ENCODE data around the gene PLP1.
"Not testable (repeated sequence)": the region's sequence is repeated elsewhere in the genome, so short reads cannot be mapped to it uniquely, and the experiment has no call there.

The PLP1 gene

DNA sequence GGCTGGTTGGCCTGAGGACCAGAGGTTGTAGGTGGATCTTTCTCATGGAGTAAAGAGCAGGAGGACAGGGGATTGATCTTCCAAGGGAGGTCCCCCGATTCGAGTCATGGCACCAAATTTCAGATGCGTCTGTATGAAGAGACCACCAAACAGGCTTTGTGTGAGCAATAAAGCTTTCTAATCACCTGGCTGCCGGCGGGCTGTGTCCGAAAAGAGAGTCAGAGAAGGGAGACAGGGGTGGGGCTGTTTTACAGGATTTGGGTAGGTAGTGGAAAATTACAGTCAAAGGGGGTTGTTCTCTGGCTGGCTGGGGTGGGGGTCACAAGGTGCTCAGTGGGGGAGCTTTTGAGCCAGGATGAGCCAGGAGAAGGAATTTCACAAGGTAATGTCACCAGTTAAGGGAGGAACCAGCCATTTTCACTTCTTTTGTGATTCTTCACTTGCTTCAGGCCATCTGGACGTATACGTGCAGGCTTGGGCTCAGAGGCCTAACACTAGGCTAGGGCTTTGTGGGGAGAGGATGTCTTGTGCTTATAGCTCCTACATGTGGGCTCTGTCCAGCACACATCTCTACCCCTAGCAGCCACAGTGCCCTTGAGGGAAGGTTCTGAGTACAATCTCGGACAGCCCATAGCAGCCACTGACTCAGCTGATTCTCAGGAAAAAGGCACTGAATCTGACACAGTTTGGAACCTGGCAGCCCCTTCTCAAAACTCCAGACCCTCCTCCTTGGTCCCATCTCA lies 9.7 kb upstream of the PLP1 start:
- H3K9me3 Mint-ChIP-seq, H3K4me1 Mint-ChIP-seq, H3K36me3 Mint-ChIP-seq, H3K4me3 Mint-ChIP-seq, H3K27ac Mint-ChIP-seq, H3K27me3 Mint-ChIP-seq: not testable (repeated sequence)

DNA sequence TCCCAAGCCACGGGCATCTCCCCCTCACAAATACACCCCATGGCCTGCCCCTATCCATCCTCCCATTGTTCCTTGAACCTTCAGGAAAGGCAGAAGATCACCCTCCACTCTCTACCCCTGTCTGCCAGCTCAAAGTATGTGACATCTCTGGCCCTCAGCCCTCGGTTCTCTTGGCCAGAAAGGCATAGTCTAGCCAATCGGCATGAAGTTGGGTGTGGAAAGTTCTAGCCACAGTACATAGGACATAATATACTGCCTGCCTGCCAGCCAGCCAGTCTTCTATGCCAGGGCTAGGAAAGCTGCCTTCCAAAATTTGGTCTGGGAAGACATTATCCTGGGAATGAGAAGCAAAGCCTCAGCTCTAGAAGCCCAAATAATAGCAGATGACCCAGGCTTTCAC lies 3.2 kb upstream of the PLP1 start:
- H3K9me3 Mint-ChIP-seq = no peaks in the 10 kb centered on the region
- H3K27me3 Mint-ChIP-seq = no peaks in the 10 kb centered on the region
- no peaks in the 10 kb centered on the region for H3K4me1 Mint-ChIP-seq
- no peaks in the 10 kb centered on the region for H3K36me3 Mint-ChIP-seq
- H3K27ac Mint-ChIP-seq = no peak overlapping the region
- no peak overlapping the region for H3K4me3 Mint-ChIP-seq

DNA sequence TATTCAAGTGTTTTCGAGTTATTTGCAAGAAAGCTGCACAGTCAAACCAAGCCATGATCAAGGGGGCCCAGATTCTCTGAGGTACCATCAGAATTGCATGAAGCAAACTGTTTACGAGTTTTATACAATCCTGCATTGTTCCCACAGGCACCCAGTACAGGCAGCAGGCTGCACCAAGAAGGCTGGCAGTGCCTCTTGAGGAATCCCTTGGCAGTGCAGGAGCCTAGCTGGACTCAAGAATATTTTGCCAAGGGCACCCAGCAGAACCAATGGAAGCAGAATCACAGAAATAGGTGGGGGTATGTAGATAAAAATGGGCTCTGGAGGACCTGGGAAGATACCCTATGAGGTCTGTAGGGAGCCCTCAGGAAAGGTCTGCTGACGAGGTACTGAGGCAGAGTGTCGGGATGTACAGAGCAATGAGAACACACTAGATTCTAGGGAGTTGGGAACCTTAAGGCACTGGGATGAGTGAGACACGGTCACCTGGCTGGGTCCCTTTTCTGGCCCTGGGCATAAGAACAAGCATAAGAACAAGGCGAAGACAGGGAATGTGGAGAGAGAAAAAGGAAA lies 2.5 kb upstream of the PLP1 start:
- no peaks in the 10 kb centered on the region for H3K27me3 Mint-ChIP-seq
- no peaks in the 10 kb centered on the region for H3K9me3 Mint-ChIP-seq
- H3K4me1 Mint-ChIP-seq = no peaks in the 10 kb centered on the region
- no peaks in the 10 kb centered on the region for H3K36me3 Mint-ChIP-seq
- no peak overlapping the region for H3K27ac Mint-ChIP-seq
- H3K4me3 Mint-ChIP-seq = no peak overlapping the region

DNA sequence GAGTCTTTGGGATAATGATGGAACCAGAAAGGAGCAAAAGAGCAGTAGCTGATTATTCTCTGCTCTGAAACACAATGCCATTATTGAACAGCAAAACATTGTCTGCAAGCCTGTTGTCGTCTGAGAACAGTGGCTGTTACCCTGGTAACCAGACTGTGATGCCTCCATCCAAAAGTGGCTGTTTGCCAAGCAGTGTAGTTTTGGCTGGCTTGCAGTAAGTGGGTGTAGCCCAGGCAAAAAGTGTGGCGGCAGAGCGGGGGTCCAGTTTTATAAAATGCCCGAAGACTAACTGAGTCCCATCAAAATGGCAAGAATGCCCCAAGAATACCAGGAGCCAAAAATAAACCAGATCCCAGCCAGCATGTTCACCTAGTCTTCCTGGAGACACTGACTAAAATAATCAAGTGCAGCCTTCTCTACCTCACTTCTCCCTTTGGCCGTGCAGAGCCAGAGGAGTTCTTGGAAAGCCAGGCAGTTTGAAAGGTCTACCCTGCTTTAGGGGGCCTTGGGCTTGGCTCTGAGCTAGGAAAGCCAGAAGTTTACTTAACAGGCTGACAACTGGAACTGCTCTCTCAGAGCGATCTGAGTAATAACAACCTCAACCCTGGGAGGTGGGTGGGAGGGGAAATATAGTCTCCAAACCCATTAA lies 2.6 kb downstream of the PLP1 start:
- H3K9me3 Mint-ChIP-seq = no peaks in the 10 kb centered on the region
- H3K27me3 Mint-ChIP-seq = no peaks in the 10 kb centered on the region
- no peak overlapping the region for H3K27ac Mint-ChIP-seq
- no peak overlapping the region for H3K4me3 Mint-ChIP-seq
- no peaks in the 10 kb centered on the region for H3K36me3 Mint-ChIP-seq
- H3K4me1 Mint-ChIP-seq = no peaks in the 10 kb centered on the region

DNA sequence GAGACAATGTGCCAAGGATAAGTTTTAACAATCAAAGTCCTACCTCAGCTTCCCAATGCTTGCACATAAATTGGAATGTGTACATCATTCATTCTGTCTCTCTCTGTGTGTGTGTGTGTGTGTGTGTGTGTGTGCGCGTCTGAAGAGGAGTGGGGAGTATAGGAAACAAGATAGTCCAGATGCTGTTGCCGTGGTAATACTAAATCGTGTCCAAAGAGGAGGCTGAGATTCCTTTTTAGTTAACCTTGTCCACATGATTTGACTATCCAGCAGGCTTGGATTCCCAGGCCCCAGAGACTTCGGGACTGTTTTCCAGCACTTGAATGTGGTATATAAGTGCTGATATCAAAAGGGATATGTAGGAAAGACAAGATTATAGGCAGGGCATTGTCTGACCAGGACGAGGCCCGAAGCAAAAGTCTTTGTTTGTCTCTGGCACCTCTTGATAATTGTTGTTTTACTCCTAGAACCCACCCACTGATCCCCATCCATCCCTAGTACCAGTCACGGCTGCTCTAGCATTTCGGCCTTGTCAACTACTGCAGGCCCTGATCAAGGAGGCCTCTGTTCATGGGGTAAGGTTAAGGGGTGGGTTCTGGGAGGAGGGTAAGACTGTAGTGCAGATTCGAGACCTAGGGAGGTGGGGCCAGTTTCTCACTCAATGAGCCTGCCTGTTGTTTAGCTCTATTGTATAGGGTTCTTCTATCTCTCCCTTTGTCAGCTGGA lies 3.9 kb downstream of the PLP1 start:
- H3K27ac Mint-ChIP-seq = no peak overlapping the region
- no peaks in the 10 kb centered on the region for H3K4me1 Mint-ChIP-seq
- no peaks in the 10 kb centered on the region for H3K36me3 Mint-ChIP-seq
- no peaks in the 10 kb centered on the region for H3K27me3 Mint-ChIP-seq
- H3K4me3 Mint-ChIP-seq = no peak overlapping the region
- no peaks in the 10 kb centered on the region for H3K9me3 Mint-ChIP-seq

DNA sequence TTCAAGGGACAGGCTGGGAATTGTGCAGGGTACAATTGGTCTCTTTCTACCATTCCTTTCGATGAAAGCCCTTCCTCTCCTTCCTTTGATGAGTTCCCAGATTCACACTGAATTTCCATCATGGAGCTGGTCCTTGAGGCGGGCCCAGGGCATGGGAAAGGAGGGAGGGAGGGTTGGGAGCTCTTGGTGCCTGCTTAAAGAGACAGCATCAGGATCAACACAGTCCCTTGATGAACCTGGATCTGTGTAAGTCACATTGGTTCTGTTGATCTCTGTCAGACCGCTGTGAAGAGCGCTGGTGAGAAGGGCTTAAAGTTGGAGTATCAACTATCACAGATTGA lies 4.4 kb downstream of the PLP1 start:
- no peaks in the 10 kb centered on the region for H3K36me3 Mint-ChIP-seq
- no peak overlapping the region for H3K27ac Mint-ChIP-seq
- no peaks in the 10 kb centered on the region for H3K27me3 Mint-ChIP-seq
- no peak overlapping the region for H3K4me3 Mint-ChIP-seq
- no peaks in the 10 kb centered on the region for H3K9me3 Mint-ChIP-seq
- no peaks in the 10 kb centered on the region for H3K4me1 Mint-ChIP-seq

DNA sequence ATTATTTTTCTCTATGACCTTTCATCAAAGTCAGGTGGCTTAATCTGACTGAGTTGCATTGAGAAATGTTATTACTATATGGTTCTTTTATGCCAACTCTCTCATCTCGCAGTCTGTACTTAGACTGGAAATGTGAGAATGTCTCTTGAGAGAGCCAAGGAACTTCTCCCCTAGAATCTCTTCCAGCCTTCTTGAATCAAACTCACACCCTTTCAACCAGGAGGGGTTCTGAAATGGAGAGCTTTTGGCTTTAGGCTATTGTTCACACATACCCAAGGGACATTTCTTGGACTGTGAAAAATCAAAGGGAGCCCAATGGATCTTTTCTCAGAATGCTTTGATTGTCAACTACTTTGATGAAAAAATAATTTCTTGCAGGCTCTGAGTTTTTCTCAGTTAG lies 5.1 kb downstream of the PLP1 start:
- Mint-ChIP-seq H3K9me3 (no peaks in the 10 kb centered on the region), H3K36me3 (no peaks in the 10 kb centered on the region), H3K27ac (no peak overlapping the region), H3K4me3 (no peak overlapping the region), H3K27me3 (no peaks in the 10 kb centered on the region), H3K4me1 (no peaks in the 10 kb centered on the region)

DNA sequence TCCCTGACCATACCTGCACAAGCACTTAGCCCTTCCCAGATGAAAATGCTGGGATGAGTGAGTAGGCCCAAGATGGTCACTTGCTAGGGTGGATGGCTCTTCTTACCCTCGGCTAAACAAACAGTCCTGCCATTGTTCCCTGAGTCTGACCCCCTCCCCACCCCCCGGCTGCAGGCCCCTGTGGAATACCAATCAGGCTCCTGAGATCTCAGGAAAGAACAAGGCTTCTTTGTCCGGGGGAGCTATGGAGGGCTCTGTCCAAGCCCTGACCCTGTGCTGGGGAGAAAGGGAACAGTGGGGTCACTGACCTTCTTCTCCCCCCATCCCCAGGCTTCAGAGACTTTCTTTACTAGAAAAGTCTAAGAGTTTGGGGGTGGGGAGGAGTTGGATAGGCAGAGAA lies 6.0 kb downstream of the PLP1 start:
- no peak overlapping the region for H3K27ac Mint-ChIP-seq

DNA sequence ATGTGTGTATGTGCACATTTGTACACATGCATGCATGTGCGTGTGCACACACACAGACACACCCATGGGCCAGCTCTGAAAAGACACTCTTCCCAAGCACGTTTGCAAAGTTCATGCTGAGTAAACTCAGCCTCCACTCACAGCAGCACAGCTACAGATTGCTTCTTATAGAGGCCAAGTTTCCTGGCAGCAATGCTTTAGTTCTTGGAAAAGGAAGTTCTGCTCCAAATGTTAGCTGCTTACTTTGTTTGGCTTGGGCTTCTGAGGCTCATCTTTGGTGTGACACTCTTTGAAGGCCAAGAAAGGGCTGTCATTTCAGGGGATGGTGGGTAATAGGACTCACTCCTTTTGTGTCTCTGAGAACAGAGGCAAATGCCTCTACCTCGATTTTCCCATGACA lies 6.6 kb downstream of the PLP1 start:
- no peak overlapping the region for H3K27ac Mint-ChIP-seq
- no peak overlapping the region for H3K4me3 Mint-ChIP-seq
- H3K4me1 Mint-ChIP-seq = no peaks in the 10 kb centered on the region
- no peaks in the 10 kb centered on the region for H3K9me3 Mint-ChIP-seq
- H3K27me3 Mint-ChIP-seq = no peaks in the 10 kb centered on the region
- H3K36me3 Mint-ChIP-seq = no peaks in the 10 kb centered on the region

More for the DNA sequence above, 6.0 kb downstream of the PLP1 start:
- Mint-ChIP-seq H3K4me3 (no peak overlapping the region), H3K9me3 (no peaks in the 10 kb centered on the region), H3K36me3 (no peaks in the 10 kb centered on the region), H3K4me1 (no peaks in the 10 kb centered on the region), H3K27me3 (no peaks in the 10 kb centered on the region)

DNA sequence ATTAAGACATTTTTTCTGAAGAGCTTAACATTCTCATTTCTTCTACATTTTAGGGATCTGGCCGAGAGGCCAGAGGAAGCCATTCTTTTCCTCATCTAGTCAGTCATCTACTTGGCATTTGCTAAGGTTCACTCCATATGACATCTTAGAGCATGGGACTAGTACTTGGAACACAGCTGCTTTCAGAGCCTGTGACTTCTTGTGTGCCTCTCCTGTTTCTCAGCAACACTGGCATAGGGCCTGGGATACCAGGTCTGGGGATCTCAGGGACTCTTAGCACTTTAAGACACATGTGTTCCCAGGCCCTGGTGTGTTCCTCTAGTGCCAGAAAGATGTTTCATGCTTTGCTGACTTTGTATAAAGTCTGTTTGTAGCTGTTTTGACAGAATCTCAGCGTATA lies 7.3 kb downstream of the PLP1 start:
- no peak overlapping the region for H3K27ac Mint-ChIP-seq
- no peak overlapping the region for H3K4me3 Mint-ChIP-seq
- no peaks in the 10 kb centered on the region for H3K9me3 Mint-ChIP-seq
- H3K36me3 Mint-ChIP-seq = no peaks in the 10 kb centered on the region
- H3K4me1 Mint-ChIP-seq = no peaks in the 10 kb centered on the region
- no peaks in the 10 kb centered on the region for H3K27me3 Mint-ChIP-seq

DNA sequence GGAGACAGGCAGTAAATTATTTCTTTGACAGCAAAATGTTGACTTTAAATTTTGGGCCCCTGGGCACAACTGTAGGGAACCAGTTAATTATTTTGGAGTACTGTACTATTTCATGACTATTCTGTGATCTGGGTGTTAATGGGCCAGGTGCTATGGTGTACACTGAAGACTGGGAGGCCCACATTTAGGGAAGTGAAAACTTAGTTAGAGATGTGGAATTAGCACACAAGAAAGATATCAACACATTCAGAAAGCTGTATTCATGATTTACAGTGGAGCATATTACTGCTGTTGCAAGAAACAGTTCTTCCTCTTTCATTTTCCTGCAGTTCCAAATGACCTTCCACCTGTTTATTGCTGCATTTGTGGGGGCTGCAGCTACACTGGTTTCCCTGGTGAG lies 12.4 kb downstream of the PLP1 start:
- Mint-ChIP-seq H3K27me3 (no peaks in the 10 kb centered on the region), H3K4me3 (no peak overlapping the region), H3K27ac (no peak overlapping the region)

DNA sequence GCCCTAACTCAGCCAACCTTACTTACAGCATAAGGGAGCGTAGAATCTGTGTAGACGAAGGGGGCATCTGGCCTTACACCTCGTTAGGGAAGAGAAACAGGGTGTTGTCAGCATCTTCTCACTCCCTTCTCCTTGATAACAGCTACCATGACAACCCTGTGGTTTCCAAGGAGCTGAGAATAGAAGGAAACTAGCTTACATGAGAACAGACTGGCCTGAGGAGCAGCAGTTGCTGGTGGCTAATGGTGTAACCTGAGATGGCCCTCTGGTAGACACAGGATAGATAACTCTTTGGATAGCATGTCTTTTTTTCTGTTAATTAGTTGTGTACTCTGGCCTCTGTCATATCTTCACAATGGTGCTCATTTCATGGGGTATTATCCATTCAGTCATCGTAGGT lies 14.6 kb downstream of the PLP1 start:
- no peak overlapping the region for H3K27ac Mint-ChIP-seq
- H3K36me3 Mint-ChIP-seq = no peaks in the 10 kb centered on the region
- no peak overlapping the region for H3K4me3 Mint-ChIP-seq
- no peaks in the 10 kb centered on the region for H3K4me1 Mint-ChIP-seq
- no peaks in the 10 kb centered on the region for H3K9me3 Mint-ChIP-seq
- H3K27me3 Mint-ChIP-seq = no peaks in the 10 kb centered on the region

More for the DNA sequence above, 12.4 kb downstream of the PLP1 start:
- Mint-ChIP-seq H3K36me3 (no peaks in the 10 kb centered on the region), H3K9me3 (no peaks in the 10 kb centered on the region), H3K4me1 (no peaks in the 10 kb centered on the region)

DNA sequence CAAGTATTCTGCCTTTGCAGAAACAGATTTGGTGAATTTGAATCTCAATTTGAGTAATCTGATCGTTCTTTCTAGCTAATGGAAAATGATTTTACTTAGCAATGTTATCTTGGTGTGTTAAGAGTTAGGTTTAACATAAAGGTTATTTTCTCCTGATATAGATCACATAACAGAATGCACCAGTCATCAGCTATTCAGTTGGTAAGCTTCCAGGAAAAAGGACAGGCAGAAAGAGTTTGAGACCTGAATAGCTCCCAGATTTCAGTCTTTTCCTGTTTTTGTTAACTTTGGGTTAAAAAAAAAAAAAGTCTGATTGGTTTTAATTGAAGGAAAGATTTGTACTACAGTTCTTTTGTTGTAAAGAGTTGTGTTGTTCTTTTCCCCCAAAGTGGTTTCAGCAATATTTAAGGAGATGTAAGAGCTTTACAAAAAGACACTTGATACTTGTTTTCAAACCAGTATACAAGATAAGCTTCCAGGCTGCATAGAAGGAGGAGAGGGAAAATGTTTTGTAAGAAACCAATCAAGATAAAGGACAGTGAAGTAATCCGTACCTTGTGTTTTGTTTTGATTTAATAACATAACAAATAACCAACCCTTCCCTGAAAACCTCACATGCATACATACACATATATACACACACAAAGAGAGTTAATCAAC lies 15.3 kb downstream of the PLP1 start:
- no peaks in the 10 kb centered on the region for H3K27me3 Mint-ChIP-seq
- no peak overlapping the region for H3K27ac Mint-ChIP-seq
- H3K9me3 Mint-ChIP-seq = no peaks in the 10 kb centered on the region
- H3K4me1 Mint-ChIP-seq = no peaks in the 10 kb centered on the region
- H3K36me3 Mint-ChIP-seq = no peaks in the 10 kb centered on the region
- no peak overlapping the region for H3K4me3 Mint-ChIP-seq

DNA sequence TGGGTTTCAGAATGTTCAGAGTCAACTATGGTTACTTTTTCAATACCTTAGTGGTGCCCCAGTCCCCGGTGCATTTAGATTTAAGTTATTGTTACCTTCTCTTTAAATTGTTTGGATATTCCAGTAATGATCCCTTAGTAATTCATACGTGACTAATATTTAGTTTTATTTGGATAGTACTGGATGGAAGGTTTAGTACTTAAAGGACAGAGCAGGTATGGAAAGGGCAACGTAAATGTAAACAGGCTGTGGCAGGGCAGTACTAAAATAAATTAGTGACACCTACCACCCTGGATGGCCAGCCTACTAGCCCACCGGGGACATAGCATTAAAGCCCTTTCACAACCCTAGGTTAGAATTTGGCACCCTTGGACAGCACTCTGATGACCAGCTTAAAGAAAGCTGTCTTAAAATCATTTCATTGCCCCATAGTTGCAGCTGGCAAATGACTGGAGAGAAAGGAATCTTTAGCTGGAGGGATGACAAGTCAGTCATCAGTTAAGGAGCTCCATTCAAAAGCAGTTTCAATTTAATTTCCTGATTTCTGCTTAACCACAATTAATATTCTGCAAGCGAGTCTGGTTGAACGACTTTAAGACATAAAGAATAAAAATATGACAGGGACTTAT lies 16.4 kb downstream of the PLP1 start:
- Mint-ChIP-seq H3K9me3 (no peaks in the 10 kb centered on the region), H3K4me3 (no peak overlapping the region), H3K36me3 (no peaks in the 10 kb centered on the region), H3K27ac (no peak overlapping the region), H3K27me3 (no peaks in the 10 kb centered on the region), H3K4me1 (no peaks in the 10 kb centered on the region)

DNA sequence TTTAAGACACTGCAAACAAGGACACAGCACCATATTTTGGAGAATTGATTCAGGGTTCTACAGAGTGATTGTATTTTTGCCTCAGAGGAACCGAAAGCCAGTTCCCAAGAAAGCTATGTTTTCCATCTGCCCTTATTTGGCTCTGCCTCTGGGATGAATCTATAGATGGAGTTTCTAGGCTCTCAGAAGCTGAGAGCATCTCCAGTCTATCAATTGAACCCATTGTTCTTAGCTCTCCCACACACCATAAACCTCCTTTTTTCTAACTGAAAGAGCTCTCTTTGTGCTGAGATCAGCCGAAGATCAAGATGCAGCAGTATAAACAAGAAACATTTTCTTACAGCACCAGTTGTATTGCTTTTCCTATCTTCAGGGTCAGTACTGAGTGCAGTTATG lies 16.9 kb downstream of the PLP1 start:
- Mint-ChIP-seq H3K4me3 (no peak overlapping the region), H3K36me3 (no peaks in the 10 kb centered on the region), H3K9me3 (no peaks in the 10 kb centered on the region), H3K27ac (no peak overlapping the region), H3K4me1 (no peaks in the 10 kb centered on the region), H3K27me3 (no peaks in the 10 kb centered on the region)
